Measurements from ENCODE around the gene MLIP. TPM values are rescaled to one million over a fixed set of nuclear protein-coding genes. Genes with fewer than 3 reads are reported as not detected.

MLIP gene
- total and polyA plus RNA-seq, 4 donors: 2.0 to 6.0 (median 3.2) TPM

DNA sequence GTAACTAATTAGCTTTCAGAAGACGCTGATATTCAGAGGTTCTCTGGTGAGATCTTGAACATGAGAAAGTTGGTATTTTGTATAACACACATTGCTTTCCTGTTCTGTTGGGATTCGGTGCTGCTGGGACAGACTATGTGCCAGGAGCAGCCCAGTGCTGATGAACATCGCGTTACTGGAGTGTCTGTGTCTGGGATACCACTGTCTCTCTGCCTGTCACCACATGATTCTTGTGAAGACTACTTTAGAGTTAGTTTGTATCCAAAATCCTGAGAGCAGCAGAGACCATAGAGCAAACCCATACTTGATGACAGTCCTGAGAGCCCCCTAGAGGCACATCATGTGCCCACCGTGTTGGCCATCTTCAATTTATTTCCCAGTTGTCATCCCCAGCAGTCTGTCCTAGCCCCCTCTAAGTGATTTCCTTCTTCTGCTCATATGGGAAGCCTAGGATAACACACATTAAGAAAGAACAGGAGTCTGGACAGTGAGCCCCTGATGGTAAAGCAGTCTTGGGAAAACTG lies 155.2 kb downstream of the MLIP start:
- Histone ChIP-seq H3K27me3 (ENCODE audit: control insufficient read depth in 4 of 4, insufficient read depth in 4 of 4, low read length in 3 of 4) (no peaks in the 10 kb centered on the region), H3K9me3 (ENCODE audit: control insufficient read depth in 4 of 4, low read length in 3 of 4) (no peaks in the 10 kb centered on the region), H3K27ac (ENCODE audit: low read depth in 1 of 2, low read length in 2 of 2) (no peak overlapping the region), H3K36me3 (ENCODE audit: control insufficient read depth in 4 of 4, insufficient read depth in 3 of 4, low read depth in 1 of 4, low read length in 3 of 4) (peaks cover 0 to 2% (median 0%) of the 10 kb centered on the region in 4 donors), H3K9ac (ENCODE audit: low read depth in 1 of 2, low read length in 2 of 2) (no peak overlapping the region), H3K4me3 (ENCODE audit: low read depth in 1 of 3, low read length in 3 of 3) (no peak overlapping the region), H3K4me1 (ENCODE audit: control insufficient read depth in 4 of 4, insufficient read depth in 4 of 4, low read length in 3 of 4) (no peaks in the 10 kb centered on the region)
- TF ChIP-seq YY1 (IDR thresholded peaks at IDR 0.05) (no peak), FOXA1 (IDR thresholded peaks at IDR 0.05) (no peak), NR2F2 (IDR thresholded peaks at IDR 0.05) (no peak)
- WGBS: 85% methylated on average over 5 of the region's 5 CpGs
- no peak for DNase-seq (ENCODE audit: low spot score)

DNA sequence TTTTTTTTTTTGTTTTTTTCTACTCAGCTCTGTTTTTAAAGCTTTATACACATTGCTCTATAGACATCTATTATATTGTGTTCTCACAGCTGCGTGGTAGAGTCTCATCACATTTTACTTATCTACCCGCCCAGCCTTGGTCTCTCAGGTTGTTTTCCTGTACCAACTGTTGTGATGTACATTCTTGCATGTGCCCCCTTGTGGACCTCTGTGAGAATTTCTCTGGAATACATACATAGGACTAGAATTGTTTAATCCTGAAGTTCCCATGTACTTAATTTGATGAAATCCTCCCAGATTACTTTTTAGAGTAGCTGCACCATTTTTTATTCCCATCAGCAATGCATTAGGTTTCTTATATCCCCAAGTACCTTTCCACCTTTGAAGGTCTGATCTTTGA lies 156.6 kb downstream of the MLIP start:
- TF ChIP-seq REST (IDR thresholded peaks at IDR 0.05) (no peak), RAD21 (IDR thresholded peaks at IDR 0.05) (peak; percentile 75 to 89), NR2F2 (IDR thresholded peaks at IDR 0.05) (no peak), JUND (IDR thresholded peaks at IDR 0.05) (no peak)
- TF ChIP-seq, protein P1, sequence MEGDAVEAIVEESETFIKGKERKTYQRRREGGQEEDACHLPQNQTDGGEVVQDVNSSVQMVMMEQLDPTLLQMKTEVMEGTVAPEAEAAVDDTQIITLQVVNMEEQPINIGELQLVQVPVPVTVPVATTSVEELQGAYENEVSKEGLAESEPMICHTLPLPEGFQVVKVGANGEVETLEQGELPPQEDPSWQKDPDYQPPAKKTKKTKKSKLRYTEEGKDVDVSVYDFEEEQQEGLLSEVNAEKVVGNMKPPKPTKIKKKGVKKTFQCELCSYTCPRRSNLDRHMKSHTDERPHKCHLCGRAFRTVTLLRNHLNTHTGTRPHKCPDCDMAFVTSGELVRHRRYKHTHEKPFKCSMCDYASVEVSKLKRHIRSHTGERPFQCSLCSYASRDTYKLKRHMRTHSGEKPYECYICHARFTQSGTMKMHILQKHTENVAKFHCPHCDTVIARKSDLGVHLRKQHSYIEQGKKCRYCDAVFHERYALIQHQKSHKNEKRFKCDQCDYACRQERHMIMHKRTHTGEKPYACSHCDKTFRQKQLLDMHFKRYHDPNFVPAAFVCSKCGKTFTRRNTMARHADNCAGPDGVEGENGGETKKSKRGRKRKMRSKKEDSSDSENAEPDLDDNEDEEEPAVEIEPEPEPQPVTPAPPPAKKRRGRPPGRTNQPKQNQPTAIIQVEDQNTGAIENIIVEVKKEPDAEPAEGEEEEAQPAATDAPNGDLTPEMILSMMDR (IDR thresholded peaks at IDR 0.05; ENCODE audit: low read depth, low read length, missing input control): peak; percentile 56
- H3K27me3 ChIP-seq (ENCODE audit: control insufficient read depth in 4 of 4, insufficient read depth in 4 of 4, low read length in 3 of 4): no peaks in the 10 kb centered on the region
- DNase-seq (ENCODE audit: low spot score): no peak
- 60% methylated on average over 2 of the region's 2 CpGs for WGBS
- H3K9me3 ChIP-seq (ENCODE audit: control insufficient read depth in 4 of 4, low read length in 3 of 4): no peaks in the 10 kb centered on the region
- no peak overlapping the region for H3K27ac ChIP-seq (ENCODE audit: low read depth in 1 of 2, low read length in 2 of 2)
- no peak overlapping the region for H3K4me3 ChIP-seq (ENCODE audit: low read depth in 1 of 3, low read length in 3 of 3)
- H3K9ac ChIP-seq (ENCODE audit: low read depth in 1 of 2, low read length in 2 of 2): no peak overlapping the region
- peaks cover 0 to 2% (median 0%) of the 10 kb centered on the region in 4 donors for H3K36me3 ChIP-seq (ENCODE audit: control insufficient read depth in 4 of 4, insufficient read depth in 3 of 4, low read depth in 1 of 4, low read length in 3 of 4)
- H3K4me1 ChIP-seq (ENCODE audit: control insufficient read depth in 4 of 4, insufficient read depth in 4 of 4, low read length in 3 of 4): no peaks in the 10 kb centered on the region

DNA sequence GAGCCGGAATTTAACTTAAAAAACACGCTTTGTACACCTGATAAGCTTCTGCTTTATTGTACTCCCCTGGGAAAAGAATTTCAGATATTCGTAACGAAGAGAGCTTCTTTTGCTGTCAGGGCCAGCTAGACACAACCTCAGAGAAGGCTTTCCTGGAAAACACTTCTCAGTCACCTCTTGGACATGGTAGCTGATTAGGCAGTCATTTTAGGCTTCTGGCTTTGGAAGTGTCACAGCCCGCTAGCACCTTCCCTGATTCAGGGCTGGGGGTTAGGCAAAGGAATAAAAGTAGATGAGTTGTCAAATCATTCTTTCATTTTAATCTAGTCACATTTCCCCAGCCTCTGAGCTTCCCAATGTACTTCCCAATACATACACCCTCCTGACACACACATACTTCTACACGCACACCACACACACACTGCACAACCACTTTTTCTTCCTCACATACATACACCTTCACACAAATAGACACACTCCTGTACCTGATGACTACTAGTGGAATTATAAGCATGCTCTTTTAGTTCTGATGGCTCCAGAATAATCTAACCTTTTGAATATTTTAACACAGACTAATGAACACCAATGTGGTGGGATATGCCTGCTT lies 162.1 kb downstream of the MLIP start:
- Histone ChIP-seq H3K4me3 (ENCODE audit: low read depth in 1 of 3, low read length in 3 of 3) (no peak overlapping the region), H3K9ac (ENCODE audit: low read depth in 1 of 2, low read length in 2 of 2) (no peak overlapping the region), H3K9me3 (ENCODE audit: control insufficient read depth in 4 of 4, low read length in 3 of 4) (no peaks in the 10 kb centered on the region), H3K27me3 (ENCODE audit: control insufficient read depth in 4 of 4, insufficient read depth in 4 of 4, low read length in 3 of 4) (no peaks in the 10 kb centered on the region), H3K27ac (ENCODE audit: low read depth in 1 of 2, low read length in 2 of 2) (no peak overlapping the region), H3K36me3 (ENCODE audit: control insufficient read depth in 4 of 4, insufficient read depth in 3 of 4, low read depth in 1 of 4, low read length in 3 of 4) (no peaks in the 10 kb centered on the region), H3K4me1 (ENCODE audit: control insufficient read depth in 4 of 4, insufficient read depth in 4 of 4, low read length in 3 of 4) (no peaks in the 10 kb centered on the region)
- 97% methylated on average over 6 of the region's 6 CpGs for WGBS
- no peak for DNase-seq (ENCODE audit: low spot score)
- TF ChIP-seq, protein P1 (IDR thresholded peaks at IDR 0.05; ENCODE audit: low read depth, low read length, missing input control): no peak
- TF ChIP-seq, protein P2, sequence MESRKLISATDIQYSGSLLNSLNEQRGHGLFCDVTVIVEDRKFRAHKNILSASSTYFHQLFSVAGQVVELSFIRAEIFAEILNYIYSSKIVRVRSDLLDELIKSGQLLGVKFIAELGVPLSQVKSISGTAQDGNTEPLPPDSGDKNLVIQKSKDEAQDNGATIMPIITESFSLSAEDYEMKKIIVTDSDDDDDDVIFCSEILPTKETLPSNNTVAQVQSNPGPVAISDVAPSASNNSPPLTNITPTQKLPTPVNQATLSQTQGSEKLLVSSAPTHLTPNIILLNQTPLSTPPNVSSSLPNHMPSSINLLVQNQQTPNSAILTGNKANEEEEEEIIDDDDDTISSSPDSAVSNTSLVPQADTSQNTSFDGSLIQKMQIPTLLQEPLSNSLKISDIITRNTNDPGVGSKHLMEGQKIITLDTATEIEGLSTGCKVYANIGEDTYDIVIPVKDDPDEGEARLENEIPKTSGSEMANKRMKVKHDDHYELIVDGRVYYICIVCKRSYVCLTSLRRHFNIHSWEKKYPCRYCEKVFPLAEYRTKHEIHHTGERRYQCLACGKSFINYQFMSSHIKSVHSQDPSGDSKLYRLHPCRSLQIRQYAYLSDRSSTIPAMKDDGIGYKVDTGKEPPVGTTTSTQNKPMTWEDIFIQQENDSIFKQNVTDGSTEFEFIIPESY (IDR thresholded peaks at IDR 0.05): no peak
- no peak for TF ChIP-seq FOXA2 (IDR thresholded peaks at IDR 0.05)
- TF ChIP-seq EGR1 (IDR thresholded peaks at IDR 0.05; ENCODE audit: low read depth in 2 of 2): no peak
- TF ChIP-seq YY1 (IDR thresholded peaks at IDR 0.05): no peak
- TF ChIP-seq REST (IDR thresholded peaks at IDR 0.05): no peak
- no peak for TF ChIP-seq SP1 (IDR thresholded peaks at IDR 0.05)
- no peak for TF ChIP-seq NR2F2 (IDR thresholded peaks at IDR 0.05)
- TF ChIP-seq HNF4G (IDR thresholded peaks at IDR 0.05): no peak
